Measurements from ENCODE around the gene MAT1A.

DNA sequence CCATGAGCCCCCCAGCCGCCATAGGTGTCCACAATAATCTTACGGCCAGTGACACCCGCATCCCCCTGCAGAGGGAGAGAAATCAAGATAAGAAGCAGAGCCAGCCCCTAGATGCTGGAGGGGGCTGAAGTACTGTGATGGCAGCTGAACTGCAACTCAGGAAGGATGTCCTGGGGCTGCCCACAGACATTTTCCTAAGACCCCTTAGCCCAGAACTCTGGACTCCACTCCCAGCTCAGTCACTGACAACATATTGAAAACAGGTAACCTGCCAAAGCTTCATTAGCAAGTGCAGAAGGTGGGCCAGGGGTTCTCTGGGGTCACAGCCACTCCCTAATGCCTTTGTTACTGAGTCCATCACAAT, 14.3 kb downstream of the MAT1A start:
- TF ChIP-seq, protein P1, sequence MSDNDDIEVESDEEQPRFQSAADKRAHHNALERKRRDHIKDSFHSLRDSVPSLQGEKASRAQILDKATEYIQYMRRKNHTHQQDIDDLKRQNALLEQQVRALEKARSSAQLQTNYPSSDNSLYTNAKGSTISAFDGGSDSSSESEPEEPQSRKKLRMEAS (IDR thresholded peaks at IDR 0.05): no peak
- TF ChIP-seq NFIC (IDR thresholded peaks at IDR 0.05): no peak
- no peak for TF ChIP-seq FOXM1 (IDR thresholded peaks at IDR 0.05; ENCODE audit: borderline replicate concordance, low read depth)
